HG03159 (cell line): ENCODE results near the gene AFDN.

Source experiments
- ATAC-seq: cut with Tn5 transposase; IDR thresholded peaks from one replicate; pipeline ENCODE4 v1.9.1; 2021; ENCODE audit warnings: mild to moderate bottlenecking, moderate library complexity; ENCODE audit not compliant: unreplicated experiment

Gene AFDN

GRCh38 chr6:167840526-167841179 lies 13.9 kb downstream of the AFDN start:
- ATAC-seq: no peak

DNA sequence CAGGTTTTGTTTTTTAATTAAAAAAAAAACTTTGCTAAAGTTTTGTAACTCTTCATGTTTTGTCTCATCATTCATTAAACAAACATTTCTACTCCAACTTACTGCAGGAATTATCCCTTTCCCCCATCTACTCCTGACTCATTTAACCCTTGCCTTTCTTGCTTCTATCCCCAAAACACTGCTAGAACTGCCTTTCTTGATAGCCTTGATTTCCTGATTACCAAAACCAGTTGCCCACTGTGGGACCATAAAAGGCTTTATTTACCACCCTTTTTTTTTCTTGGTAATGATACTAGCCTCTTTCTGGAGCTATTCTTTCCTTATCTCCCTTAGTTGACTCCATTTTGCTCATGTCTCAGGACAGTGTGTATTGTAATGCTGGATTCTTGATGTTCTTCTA lies 15.3 kb downstream of the AFDN start:
- no peak for ATAC-seq

- ATAC-seq: no peak
Measured at GRCh38 chr6:167842457-167842856, 15.7 kb downstream of the AFDN start.

DNA sequence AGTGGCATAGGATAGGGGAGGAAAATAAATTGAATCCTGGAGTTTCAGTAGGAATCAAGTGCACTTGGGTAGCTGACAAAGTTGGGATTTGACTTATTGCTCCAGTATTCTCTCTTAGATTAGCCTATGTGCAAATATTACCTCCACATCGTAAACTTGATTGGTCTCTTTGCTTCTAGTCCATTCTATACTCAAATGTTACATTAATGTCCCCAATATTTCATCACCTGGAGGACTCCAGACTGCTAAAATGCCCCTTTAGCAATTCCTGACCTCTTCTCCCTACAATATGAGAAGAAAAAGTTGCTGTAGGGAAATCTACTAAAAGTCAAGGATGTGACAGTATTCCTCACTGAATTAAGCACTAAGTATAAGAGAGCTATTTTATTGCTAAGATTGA lies 16.3 kb downstream of the AFDN start:
- no peak for ATAC-seq

DNA sequence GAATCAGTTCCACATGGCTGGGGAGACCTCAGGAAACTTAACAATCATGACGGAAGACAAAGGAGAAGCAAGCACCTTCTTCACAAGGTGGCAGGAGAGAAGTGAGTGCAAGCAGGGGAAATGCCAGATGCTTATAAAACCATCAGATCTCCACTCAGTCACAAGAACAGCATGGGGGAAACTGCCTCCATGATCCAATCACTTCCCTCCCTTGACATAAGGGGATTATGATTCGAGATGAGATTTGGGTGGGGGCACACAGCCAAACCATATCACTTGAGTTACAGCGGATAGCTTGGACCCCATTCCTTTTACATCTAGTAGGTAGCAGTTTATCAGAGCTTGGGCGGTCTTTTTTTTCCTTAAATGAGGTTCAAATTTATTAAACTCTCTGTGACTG lies 19.1 kb downstream of the AFDN start:
- no peak for ATAC-seq

DNA sequence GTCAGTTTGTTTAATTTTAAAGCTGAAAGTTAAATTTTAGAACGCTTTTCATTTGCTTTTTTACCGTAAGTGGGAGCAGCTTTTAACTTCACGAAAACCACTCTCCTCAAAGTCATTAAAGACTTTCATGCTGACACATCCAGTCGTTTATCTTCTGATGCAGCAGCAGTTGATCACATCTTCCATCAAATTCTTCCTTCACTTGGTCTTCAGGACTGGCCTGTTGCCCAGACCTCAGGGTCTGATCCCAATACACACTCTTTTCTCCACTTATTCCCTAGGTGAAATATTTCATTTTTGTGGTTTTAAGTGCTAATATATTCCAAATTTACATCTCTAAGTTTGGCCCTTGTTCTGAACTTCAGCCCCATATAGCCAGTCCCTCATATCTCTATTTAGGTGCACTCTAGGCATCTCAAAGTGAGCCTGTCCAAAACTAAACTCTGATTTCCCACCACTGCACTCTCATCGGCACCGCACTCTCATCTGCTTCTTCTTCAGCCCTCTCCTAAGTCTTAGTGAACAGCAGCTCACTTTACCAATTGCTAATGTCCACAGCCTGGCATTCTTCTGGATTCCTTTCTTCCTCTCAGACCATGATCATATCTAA lies 20.4 kb downstream of the AFDN start:
- ATAC-seq: no peak

- no peak for ATAC-seq
Measured at GRCh38 chr6:167847936-167848335, 21.2 kb downstream of the AFDN start.

DNA sequence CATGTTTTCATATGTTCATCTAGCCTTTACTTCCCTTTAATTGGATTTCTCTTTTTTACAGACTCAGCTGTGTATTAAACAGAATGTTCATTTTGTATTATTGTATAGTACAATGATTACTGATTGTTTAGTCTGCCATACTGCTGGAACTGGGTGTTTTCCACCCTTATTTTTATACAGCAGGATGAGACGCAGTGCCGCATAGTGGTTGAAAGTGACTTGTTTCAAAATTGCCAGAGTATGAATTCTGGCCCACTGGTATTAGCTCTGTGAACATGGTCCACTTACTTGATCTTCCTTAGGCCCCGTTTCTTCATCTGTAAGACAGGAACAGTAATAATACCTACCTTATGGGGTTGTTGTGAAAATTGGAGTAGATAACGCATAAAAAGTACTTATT lies 22.1 kb downstream of the AFDN start:
- no peak for ATAC-seq

DNA sequence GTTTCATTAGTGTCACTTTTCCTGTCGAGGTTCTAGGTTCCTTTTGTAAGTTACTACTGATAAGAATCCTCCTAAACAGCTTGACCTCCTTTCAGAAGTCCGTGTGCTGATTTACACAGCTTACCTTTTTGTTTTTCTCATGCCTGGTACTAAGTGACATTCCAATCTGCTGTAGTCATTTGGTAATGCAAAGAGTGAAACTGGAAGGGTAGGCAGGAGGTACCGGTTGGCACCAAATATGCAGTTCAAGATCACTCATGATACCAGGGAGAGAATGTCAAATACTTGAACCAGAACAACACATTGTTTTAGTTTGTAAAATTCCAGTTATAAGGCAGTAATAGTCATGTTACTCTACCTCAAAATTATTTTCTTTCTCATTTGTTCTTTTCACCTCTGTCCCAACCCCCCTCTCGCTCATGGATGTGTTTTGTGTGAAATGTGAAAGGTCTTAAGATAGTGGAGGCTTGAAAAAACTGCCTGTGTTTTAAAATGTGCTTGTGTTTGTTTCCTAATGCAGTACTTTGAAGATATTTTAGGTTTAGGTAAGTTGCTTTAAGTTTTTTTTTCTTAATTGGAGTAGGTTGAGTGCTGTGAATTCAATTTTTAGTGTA lies 23.2 kb downstream of the AFDN start:
- no peak for ATAC-seq

GRCh38 chr6:167850782-167851181 lies 24.1 kb downstream of the AFDN start:
- no peak for ATAC-seq

GRCh38 chr6:167851370-167851952 lies 24.8 kb downstream of the AFDN start:
- ATAC-seq: no peak

GRCh38 chr6:167855825-167856425 lies 29.2 kb downstream of the AFDN start:
- ATAC-seq: no peak

- ATAC-seq: no peak
Measured at GRCh38 chr6:167856474-167856873, 29.8 kb downstream of the AFDN start.

- no peak for ATAC-seq
Measured at GRCh38 chr6:167856999-167857660, 30.4 kb downstream of the AFDN start.

- no peak for ATAC-seq
Measured at GRCh38 chr6:167858086-167858591, 31.4 kb downstream of the AFDN start.

GRCh38 chr6:167858842-167859664 lies 32.3 kb downstream of the AFDN start:
- no peak for ATAC-seq

DNA sequence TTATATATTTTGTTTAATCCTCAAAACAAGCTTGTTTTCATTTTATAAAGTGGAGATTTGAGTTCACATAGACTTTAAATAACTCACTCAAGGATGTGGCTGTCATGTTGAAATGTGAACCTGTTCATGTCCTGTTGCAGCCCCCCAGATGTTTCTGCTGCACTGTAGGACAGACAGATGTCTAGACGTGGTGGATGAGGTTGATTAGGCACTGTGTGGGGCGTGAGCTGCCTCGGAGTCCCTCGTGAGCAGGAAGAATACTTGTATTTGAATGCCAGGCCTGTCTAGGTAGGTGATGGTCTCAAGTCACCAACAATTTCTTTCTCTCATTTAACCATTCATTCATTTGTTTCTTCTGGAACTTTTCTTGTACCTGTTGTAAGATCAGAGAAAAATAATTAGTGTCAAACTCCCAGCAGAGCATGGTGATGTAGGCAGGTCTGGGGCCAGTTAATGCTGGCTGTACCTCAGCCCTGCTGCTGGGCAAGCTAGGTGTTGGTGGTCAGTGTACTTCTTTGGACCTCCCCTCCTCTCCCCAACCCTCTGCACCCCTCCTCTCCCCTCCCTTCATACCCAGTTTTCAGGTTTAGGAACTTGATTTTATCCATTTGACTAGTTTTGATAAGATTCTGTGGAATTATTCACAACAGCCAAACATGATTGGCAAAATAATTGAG lies 34.0 kb downstream of the AFDN start:
- no peak for ATAC-seq

- ATAC-seq: no peak
Measured at GRCh38 chr6:167861424-167861823, 34.7 kb downstream of the AFDN start.

DNA sequence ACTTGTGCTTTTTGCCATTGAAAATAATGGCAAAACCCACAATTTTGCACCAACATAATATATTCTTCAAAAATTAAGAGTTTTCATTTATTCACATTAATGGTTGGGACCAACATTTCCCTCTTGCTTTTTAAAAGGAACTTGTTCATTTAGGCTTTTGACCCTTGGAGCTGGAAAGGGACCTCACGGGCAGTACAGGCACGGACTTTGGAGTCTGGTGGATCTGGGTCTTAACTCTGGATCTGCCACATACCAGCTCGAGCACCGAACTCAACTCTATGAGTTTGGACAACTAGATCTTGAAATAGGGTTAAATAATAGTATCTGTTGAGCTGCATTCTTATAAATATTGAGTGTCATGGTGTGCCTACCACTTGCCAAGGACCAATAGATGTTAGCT lies 37.2 kb downstream of the AFDN start:
- ATAC-seq: no peak

DNA sequence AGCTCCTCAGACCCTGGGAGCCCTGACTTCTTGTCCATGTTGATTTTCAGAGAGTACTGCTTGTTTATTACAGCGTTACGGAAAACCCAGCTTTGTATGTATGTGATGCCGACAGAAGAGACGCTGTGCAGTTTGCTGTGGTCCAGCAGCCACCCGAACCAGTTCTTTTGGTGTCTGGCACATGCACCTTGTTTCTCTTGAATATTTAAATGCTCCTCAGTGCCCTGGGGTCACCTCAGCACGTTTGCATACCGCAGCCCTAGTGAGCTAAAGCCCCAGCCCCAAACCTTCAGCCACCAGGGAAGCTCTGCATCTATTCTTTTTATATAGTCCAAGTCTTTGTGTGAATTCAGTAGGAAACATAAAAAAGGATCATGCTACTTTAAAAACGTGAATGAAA lies 39.9 kb downstream of the AFDN start:
- no peak for ATAC-seq
